Limb (tissue), 2 donors: Measurements from ENCODE around the gene VTI1A.
A peak's percentile ranks its signal among the peaks of the same experiment; 100 is the strongest.
"Not testable (repeated sequence)": the region's sequence is repeated elsewhere in the genome, so short reads cannot be mapped to it uniquely, and the experiment has no call there.

Experiments
- DNase-seq, 2 donors: peaks; one replicate each; pipeline ENCODE4 v3.0.0-alpha.2; 2016; ENCODE audit errors: extremely low spot score in 2 of 2

VTI1A gene

GRCh38 chr10:112454910-112455779, 8.1 kb downstream of the VTI1A start:
- DNase-seq: no peak

GRCh38 chr10:112456533-112456932, 9.5 kb downstream of the VTI1A start:
- no peak for DNase-seq

GRCh38 chr10:112460366-112460765, 13.4 kb downstream of the VTI1A start:
- no peak for DNase-seq

- no peak for DNase-seq
Measured at GRCh38 chr10:112461029-112461887, 14.2 kb downstream of the VTI1A start.

- not testable (repeated sequence) for DNase-seq
Measured at GRCh38 chr10:112464074-112464473, 17.1 kb downstream of the VTI1A start.

GRCh38 chr10:112465299-112465883, 18.4 kb downstream of the VTI1A start:
- DNase-seq: no peak

GRCh38 chr10:112466802-112467201, 19.8 kb downstream of the VTI1A start:
- no peak for DNase-seq

- no peak for DNase-seq
Measured at GRCh38 chr10:112467541-112468075, 20.6 kb downstream of the VTI1A start.

- peak in 1 of 2 donors; percentile 68 for DNase-seq
Measured at GRCh38 chr10:112471878-112472487, 25.0 kb downstream of the VTI1A start.

- peak in 1 of 2 donors; percentile 31 for DNase-seq
Measured at GRCh38 chr10:112475575-112476218, 28.7 kb downstream of the VTI1A start.

- DNase-seq: no peak
Measured at GRCh38 chr10:112481602-112482001, 34.6 kb downstream of the VTI1A start.

GRCh38 chr10:112484399-112484798, 37.4 kb downstream of the VTI1A start:
- no peak for DNase-seq

- no peak for DNase-seq
Measured at GRCh38 chr10:112487964-112488363, 40.9 kb downstream of the VTI1A start.

GRCh38 chr10:112490545-112490944, 43.5 kb downstream of the VTI1A start:
- DNase-seq: peak; percentile 24 to 41

GRCh38 chr10:112491144-112491543, 44.1 kb downstream of the VTI1A start:
- no peak for DNase-seq

GRCh38 chr10:112492736-112493135, 45.7 kb downstream of the VTI1A start:
- DNase-seq: no peak

GRCh38 chr10:112497347-112497950, 50.4 kb downstream of the VTI1A start:
- DNase-seq: no peak

GRCh38 chr10:112498806-112499205, 51.8 kb downstream of the VTI1A start:
- DNase-seq: no peak

- DNase-seq: not testable (repeated sequence)
Measured at GRCh38 chr10:112499985-112500384, 53.0 kb downstream of the VTI1A start.

- DNase-seq: no peak
Measured at GRCh38 chr10:112502536-112502935, 55.5 kb downstream of the VTI1A start.
